Lower lobe of right lung (tissue), 2 donors: ENCODE data around the gene CACNA1D. TPM values are rescaled to one million over a fixed set of nuclear protein-coding genes. Genes with fewer than 3 reads are reported as not detected.

Experiments used
- ATAC-seq, 2 donors: fragments of 200-7000 bp; cut with Tn5 transposase; one replicate each; pipeline ENCODE4 v1.9.1; 2020 to 2022; ENCODE audit warnings: mild to moderate bottlenecking in 2 of 2, moderate library complexity in 2 of 2
- DNase-seq: peaks from one replicate; pipeline ENCODE4 v3.0.0-alpha.2; 2020
- H3K27ac ChIP-seq: fragments of 200-600 bp; one replicate; pipeline ENCODE4 v1.8.0; 2022
- H3K27me3 ChIP-seq: fragments of 200-600 bp; one replicate; pipeline ENCODE4 v1.8.0; 2022; ENCODE audit warnings: low read depth
- H3K36me3 ChIP-seq: fragments of 200-600 bp; one replicate; pipeline ENCODE4 v1.8.0; 2022; ENCODE audit warnings: mild to moderate bottlenecking
- H3K4me1 ChIP-seq: fragments of 200-600 bp; one replicate; pipeline ENCODE4 v1.8.0; 2022
- H3K4me3 ChIP-seq: fragments of 200-600 bp; one replicate; pipeline ENCODE4 v1.8.0; 2022; ENCODE audit warnings: mild to moderate bottlenecking
- H3K9me3 ChIP-seq: fragments of 200-600 bp; one replicate; pipeline ENCODE4 v1.8.0; 2022
- intact Hi-C: fragments of 100-400 bp; cut with DNase I; formaldehyde crosslinking; loops from one replicate; pipeline ENCODE4 v1.11.0; 2022
- total RNA-seq: library from RNA; stranded (reverse); fragmentation: NEBNext Ultra II Directional; extraction: Animal tissue kit (Norgen Biotek cat#: 25700); gene quantifications from one replicate; pipeline ENCODE4 v1.2.1, GENCODE V29; 2021
- TF ChIP-seq, protein P1 (sequence below): fragments of 200-600 bp; IDR thresholded peaks from one replicate; pipeline ENCODE4 v1.8.0; 2022; ENCODE audit warnings: antibody characterized with exemption, mild to moderate bottlenecking
- donor health status: DM: no; HTN: yes; CAD: no; lungs with severe emphysema.

Gene CACNA1D
- total RNA-seq, 1 donor from 2014 or later: 33.6 TPM

DNA sequence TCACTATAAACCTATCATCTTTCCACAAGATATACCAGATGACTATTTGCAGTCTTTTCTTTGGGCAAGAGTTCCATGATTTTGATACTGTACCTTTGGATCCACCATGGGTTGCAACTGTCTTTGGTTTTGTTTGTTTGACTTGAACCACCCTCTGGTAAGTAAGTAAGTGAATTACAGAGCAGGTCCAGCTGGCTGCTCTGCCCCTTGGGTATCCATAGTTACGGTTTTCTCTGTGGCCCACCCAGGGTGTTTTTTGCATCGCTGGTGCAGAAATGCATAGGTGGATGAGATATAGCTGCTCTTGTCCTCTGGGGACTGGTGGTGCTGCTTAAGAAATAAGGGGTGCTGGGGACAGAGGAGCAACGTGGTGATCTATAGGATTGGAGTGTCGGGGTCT is 318.0 kb downstream of the CACNA1D start:
- no peak for DNase-seq
- Histone ChIP-seq H3K4me1 (no peaks in the 10 kb centered on the region), H3K27me3 (no peaks in the 10 kb centered on the region), H3K9me3 (no peaks in the 10 kb centered on the region), H3K27ac (no peak overlapping the region), H3K4me3 (no peak overlapping the region), H3K36me3 (peaks cover 24% of the 10 kb centered on the region)
- ATAC-seq: no peak
- TF ChIP-seq, protein P1, sequence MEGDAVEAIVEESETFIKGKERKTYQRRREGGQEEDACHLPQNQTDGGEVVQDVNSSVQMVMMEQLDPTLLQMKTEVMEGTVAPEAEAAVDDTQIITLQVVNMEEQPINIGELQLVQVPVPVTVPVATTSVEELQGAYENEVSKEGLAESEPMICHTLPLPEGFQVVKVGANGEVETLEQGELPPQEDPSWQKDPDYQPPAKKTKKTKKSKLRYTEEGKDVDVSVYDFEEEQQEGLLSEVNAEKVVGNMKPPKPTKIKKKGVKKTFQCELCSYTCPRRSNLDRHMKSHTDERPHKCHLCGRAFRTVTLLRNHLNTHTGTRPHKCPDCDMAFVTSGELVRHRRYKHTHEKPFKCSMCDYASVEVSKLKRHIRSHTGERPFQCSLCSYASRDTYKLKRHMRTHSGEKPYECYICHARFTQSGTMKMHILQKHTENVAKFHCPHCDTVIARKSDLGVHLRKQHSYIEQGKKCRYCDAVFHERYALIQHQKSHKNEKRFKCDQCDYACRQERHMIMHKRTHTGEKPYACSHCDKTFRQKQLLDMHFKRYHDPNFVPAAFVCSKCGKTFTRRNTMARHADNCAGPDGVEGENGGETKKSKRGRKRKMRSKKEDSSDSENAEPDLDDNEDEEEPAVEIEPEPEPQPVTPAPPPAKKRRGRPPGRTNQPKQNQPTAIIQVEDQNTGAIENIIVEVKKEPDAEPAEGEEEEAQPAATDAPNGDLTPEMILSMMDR: no peak
- intact Hi-C loops: no loop called here

DNA sequence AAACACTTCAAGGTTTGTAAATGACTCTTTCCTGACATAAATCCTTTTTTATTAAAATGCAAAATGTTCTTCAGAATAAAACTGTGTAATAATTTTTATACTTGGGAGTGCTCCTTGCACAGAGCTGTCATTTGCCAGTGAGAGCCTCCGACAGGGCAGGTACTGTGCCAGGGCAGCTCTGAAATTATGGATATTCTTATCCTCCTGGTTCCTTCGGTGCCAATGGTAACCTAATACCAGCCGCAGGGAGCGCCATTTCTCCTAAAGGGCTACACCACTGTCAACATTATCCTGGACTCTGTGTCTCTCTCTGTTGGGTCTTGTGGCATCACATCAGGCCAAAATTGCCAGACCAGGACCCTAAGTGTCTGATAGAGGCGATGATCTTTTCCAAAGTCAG is 318.8 kb downstream of the CACNA1D start:
- DNase-seq: no peak
- H3K27me3 ChIP-seq: no peaks in the 10 kb centered on the region
- peaks cover 28% of the 10 kb centered on the region for H3K36me3 ChIP-seq
- no peaks in the 10 kb centered on the region for H3K9me3 ChIP-seq
- ATAC-seq: no peak
- H3K27ac ChIP-seq: no peak overlapping the region
- intact Hi-C loops: no loop called here
- no peaks in the 10 kb centered on the region for H3K4me1 ChIP-seq
- TF ChIP-seq, protein P1: no peak
- no peak overlapping the region for H3K4me3 ChIP-seq

DNA sequence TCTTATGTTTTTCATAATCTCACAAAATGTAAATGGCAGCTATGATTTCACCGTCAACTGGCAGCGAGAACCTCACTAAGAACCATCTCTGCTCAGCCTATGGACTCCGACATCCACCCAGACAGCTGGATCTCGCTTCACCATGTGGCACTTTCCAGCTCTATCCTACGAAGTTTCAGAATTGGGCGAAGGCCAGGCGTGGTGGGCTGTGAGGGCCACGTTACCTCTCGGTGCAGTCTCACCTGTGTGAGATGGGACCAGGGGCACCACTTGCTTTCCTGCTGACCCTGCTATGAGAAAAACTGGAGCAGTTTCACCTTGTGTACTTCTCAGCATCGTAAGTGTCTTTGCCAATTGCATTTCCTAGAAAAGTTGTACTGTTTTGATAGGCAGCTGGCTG is 319.5 kb downstream of the CACNA1D start:
- H3K27ac ChIP-seq: no peak overlapping the region
- ATAC-seq: no peak
- DNase-seq: no peak
- H3K4me1 ChIP-seq: no peaks in the 10 kb centered on the region
- no peak overlapping the region for H3K4me3 ChIP-seq
- TF ChIP-seq, protein P1: no peak
- no peaks in the 10 kb centered on the region for H3K27me3 ChIP-seq
- H3K36me3 ChIP-seq: peaks cover 30% of the 10 kb centered on the region
- intact Hi-C loops: no loop called here
- no peaks in the 10 kb centered on the region for H3K9me3 ChIP-seq

DNA sequence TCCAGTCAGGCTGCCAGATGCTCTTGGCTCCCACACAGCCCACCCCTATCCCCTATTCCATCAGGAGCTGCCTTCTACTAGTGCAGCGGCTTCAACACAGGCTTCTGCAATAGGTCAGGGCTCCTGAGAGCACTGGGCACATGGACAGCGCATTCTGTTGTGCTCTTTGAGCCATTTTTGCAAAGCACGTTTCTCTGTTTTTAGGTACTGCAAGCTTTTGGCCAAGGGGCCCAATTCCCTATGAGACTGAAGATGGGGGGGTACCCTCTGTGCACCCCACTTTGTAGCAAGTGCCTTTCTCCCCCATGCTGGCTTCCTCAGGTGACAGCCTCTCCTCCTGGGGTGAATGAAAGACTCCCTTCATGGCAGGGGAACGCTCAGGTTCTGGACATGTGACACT is 320.7 kb downstream of the CACNA1D start:
- ATAC-seq (no peak), DNase-seq (no peak)
- Histone ChIP-seq H3K27ac (no peak overlapping the region), H3K4me1 (no peaks in the 10 kb centered on the region), H3K27me3 (no peaks in the 10 kb centered on the region), H3K9me3 (no peaks in the 10 kb centered on the region), H3K4me3 (no peak overlapping the region), H3K36me3 (peaks cover 34% of the 10 kb centered on the region)
- TF ChIP-seq, protein P1: no peak
- intact Hi-C loops: no loop called here

DNA sequence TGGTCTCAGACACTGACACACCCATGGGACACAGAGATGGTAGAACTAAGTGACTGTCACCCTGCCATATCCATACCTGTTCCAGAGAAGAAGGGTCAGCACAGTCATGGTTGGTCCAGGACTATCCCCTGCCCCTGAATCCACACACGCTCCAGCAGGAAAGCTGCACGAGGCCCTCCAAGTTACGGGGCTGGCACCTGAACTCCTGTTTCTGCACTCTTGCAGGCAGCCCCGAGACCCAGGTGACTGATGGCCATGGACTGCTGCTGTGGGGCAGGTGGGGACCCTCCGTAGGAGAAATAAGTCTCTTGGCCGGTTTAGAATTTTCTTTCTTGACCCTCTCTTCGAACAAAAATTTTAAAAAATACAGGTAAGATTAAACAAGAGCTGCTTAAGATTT is 321.2 kb downstream of the CACNA1D start:
- H3K4me1 ChIP-seq: no peaks in the 10 kb centered on the region
- no peak for ATAC-seq
- H3K27me3 ChIP-seq: no peaks in the 10 kb centered on the region
- intact Hi-C loops: no loop called here
- TF ChIP-seq, protein P1: no peak
- peaks cover 35% of the 10 kb centered on the region for H3K36me3 ChIP-seq
- DNase-seq: no peak
- H3K4me3 ChIP-seq: no peak overlapping the region
- no peaks in the 10 kb centered on the region for H3K9me3 ChIP-seq
- no peak overlapping the region for H3K27ac ChIP-seq

DNA sequence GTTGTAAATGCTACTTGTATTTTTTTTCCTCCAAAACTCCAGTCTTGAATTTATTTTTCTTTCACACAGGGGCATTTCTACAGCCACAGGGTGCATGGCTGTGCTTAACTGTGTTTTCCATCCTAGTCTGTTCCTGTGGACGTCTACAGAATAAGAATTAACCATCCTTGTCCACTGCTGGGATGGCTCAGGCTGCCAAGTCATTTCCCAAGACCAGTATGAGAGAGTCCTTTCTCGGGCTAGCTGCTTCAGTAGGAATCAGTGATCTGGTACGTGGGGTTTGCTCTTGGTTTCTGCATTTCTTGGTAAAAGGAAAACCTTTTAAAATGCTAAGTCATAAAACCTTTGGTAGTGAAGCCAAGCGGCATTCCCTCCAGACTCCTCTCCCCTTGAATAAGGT is 322.0 kb downstream of the CACNA1D start:
- no peak overlapping the region for H3K27ac ChIP-seq
- H3K36me3 ChIP-seq: peaks cover 35% of the 10 kb centered on the region
- no peaks in the 10 kb centered on the region for H3K27me3 ChIP-seq
- no peak overlapping the region for H3K4me3 ChIP-seq
- ATAC-seq (no peak), DNase-seq (no peak)
- intact Hi-C loops: no loop called here
- no peaks in the 10 kb centered on the region for H3K9me3 ChIP-seq
- TF ChIP-seq, protein P1: no peak
- no peaks in the 10 kb centered on the region for H3K4me1 ChIP-seq
